GM18498 (cell line): ENCODE results near the gene MOGAT3.

Experiments used
- ATAC-seq: cut with Tn5 transposase; IDR thresholded peaks from one replicate; pipeline ENCODE4 v1.9.1; 2021; ENCODE audit warnings: mild to moderate bottlenecking, moderate library complexity; ENCODE audit not compliant: unreplicated experiment

Gene MOGAT3

DNA sequence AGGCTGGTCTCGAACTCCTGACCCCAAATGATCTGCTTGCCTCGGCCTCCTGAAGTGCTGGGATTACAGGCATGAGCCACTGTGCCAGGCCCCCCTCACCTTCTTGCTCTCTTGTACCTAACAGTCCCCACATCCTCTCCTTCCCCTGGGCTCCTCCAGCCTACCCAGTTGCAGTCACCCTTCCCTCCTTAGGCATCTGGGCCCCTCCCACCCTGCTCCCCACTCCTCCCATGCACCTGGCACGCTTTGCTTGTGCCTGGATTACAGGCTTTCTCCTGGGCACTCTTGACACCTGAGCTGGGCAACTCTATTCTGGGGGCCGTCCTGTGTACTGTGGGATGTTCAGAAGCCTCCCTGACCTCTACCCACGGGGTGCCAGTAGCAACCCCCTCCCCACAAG, 33.8 kb upstream of the MOGAT3 start:
- ATAC-seq: no peak

DNA sequence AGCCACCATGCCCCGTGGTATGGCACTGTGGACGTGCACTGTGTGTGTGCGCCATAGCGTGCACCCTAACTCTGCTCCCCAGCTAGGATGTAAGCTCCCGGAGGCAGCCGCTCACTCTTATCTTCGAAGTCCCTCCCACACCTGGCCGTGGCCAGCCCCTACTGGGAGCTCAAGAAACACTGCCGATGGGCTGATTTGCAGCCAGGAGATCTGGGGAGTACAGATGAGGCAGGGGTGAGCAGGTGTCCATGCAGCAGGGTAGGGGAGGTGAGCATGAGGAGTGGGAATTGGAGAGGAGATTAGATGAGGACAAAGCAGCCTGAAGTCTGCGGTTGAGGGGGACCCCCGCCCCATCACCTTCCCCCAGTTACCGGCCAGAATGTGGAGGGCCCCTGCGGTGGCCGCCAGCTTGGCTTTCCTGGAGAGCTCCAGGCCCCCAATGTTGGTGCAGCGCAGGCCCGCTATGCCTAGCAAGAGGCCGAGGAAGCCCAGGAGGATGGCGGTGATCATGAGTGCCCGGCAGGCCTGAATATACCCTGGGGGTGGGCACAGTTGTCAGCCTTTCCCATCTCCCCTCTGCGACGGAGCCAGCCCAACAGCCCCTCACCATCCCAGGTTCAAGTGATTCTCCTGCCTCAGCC, 33.2 kb upstream of the MOGAT3 start:
- ATAC-seq: no peak

DNA sequence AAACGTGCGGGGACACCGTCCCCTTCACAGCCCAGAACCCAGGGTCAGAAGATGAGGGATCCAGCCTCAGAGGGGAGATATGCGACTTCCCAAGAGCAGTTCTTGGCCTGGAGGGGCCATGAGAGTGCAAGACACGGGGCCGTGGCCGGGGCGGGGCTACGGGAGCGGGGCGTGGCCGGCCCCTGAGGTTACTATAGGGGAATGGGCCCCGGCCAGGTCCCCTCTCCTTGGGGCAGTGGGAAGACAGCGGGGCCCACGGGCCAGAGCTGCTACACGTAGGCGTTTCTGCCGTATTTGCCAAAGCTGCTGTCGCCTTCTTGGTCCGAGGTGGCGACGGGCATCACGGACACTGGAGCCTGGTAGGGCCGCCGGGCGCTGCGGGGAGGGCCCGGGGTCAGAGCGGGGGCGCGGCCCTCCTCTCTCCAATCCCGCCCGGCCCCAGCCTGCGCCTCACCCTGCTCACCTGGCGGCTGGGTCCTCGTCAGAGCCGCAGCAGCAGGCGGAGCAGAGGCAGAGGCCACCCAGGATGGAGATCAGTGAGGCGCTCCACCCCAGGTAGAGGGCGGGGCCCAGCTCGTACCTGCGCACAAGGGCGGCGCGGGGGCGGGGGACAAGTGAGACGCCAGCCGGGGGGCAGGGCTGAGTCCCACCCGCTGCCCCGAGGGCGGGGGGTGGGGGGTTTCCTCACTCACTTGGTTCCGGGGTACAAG, 31.5 kb upstream of the MOGAT3 start:
- ATAC-seq: no peak

GRCh38 chr7:101231644-101232043, 30.8 kb upstream of the MOGAT3 start:
- no peak for ATAC-seq

DNA sequence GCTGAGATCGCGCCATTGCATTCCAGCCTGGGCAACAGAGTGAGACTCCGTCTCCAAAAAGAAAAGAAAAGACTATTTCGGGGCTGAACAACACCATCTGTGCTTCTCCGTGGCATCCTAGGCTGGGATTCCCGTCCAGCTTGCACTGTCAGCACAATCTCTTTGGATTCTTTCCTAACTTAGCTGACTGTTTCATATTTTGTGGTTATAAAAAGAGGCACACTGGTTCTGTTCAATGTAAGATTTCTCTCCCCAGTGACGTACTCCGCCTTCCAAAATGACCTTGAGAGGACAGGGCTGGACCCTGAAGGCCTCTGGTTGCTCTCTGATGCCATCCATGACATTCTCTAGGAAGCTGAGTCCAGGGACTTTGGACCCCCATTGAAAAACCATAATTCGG, 25.9 kb upstream of the MOGAT3 start:
- ATAC-seq: no peak

- ATAC-seq: no peak
These were observed 24.8 kb upstream of the MOGAT3 start for GRCh38 chr7:101225650-101226049.

DNA sequence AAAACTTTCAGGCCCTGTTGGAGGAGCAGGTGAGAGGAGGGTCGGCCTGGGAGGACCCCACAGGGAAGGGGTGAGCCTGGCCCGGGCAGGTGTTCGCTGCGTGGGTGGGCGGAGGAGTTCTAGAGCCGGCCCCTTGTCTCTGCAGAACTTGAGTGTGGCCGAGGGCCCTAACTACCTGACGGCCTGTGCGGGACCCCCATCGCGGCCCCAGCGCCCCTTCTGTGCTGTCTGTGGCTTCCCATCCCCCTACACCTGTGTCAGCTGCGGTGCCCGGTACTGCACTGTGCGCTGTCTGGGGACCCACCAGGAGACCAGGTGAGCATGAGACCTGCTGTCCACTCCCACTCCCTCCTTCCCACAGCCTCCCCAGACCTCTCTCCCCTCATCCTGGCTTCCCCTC, 22.7 kb upstream of the MOGAT3 start:
- no peak for ATAC-seq

DNA sequence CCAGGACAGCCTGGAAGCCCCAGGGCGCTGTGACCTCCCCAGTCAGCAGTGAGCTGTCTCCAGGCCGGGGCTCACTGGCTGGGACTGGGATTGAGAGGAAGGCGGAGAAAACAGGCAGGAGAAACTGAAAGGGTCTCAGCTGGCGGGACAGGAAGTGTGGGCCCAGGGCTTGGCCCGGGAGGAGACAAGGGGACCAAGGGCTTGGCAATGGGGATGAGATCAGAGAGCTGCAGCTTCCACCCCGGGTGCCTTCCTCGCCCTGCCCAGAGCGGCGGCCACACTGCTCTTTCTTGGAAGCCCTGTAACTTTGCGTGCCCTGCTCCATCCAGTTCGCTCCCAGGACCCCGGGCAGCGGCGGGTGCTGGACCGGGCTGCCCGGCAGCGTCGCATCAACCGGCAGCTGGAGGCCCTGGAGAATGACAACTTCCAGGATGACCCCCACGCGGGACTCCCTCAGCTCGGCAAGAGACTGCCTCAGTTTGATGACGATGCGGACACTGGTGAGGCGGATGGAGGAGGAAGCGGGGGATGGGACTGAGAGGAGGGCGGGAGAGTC, 21.5 kb upstream of the MOGAT3 start:
- ATAC-seq: no peak

- no peak for ATAC-seq
These were observed 19.5 kb upstream of the MOGAT3 start for GRCh38 chr7:101220295-101220694.

- ATAC-seq: peak; percentile 16
These were observed 17.6 kb upstream of the MOGAT3 start for GRCh38 chr7:101218236-101219125.

DNA sequence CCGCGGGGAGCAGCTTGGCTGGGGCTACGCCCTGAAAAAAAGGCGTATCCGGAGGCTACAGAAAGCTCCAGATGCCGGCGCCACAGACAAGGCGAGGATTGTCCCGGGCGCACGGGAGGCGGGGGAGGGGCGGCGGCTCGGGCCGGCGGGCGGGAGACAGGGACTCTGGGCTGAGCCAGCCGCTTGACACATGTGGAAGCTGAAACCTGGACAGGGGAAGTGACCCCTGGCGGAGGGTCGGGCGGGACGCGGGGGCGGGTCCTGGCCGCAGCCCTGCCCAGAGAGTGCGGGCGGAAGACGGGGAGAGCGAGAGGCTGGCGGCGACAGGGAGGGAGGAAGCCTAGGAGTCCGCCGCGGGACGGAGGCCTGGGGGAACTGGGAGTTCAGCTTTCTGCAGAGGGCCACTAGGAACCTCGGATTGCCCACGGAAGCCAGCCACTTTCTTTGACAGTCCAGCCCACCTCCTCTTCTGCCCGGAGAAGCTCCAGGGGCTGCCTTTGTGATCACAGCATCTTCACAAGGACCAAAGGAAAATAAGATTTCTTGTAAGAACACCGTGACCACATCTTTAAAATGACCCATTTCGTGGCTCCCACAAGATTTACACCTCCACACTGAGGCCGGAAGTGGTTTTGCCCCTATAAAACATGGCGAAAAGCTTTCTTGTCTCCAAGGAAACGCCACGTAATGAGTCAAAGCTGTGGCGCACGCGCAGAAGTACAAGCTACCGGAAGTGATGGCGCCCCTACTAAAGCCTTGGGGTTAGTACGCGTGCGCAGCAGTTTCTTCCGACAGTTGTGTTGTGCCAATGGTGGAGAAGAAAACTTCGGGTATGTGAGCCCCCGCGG, 16.8 kb upstream of the MOGAT3 start, which contains the start of the genes PLOD3 and ZNHIT1:
PLOD3 (minus strand) TSS at position 194 of the 848 bp plus-strand sequence. CDS start 307 bp downstream, outside the sequence.
ZNHIT1 (plus strand) TSS at position 778 of the 848 bp plus-strand sequence; CDS start at position 809, 31 bp downstream.
- peak; percentile 70 for ATAC-seq

DNA sequence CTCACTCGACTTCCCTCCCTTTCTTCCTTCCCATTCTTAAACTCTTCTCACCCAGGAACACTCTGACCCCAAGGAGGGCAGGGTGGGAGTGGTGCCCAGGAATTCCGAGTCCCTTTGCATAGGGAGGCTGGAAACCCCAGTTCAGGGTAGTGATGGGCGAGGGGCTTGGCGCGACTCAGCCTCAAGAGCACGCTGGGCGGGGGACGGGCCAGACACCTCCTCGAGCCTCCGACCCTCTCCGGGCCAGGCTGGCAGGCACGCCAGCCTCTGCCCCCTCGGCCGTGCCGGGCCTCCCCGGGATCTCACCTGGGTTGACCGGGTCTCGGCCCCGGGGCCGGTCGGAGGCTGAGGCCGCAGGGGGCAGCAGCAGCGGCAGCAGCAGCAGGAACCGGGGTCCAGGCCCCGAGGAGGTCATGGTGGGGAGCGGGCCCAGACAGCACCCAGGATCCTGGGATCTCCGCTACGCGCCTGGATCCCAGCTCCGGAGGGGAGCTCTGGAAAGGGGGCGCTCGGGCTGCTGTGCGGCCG, 16.1 kb upstream of the MOGAT3 start:
- peak; percentile 29 for ATAC-seq

- ATAC-seq: no peak
These were observed 15.4 kb upstream of the MOGAT3 start for GRCh38 chr7:101216001-101216859.

DNA sequence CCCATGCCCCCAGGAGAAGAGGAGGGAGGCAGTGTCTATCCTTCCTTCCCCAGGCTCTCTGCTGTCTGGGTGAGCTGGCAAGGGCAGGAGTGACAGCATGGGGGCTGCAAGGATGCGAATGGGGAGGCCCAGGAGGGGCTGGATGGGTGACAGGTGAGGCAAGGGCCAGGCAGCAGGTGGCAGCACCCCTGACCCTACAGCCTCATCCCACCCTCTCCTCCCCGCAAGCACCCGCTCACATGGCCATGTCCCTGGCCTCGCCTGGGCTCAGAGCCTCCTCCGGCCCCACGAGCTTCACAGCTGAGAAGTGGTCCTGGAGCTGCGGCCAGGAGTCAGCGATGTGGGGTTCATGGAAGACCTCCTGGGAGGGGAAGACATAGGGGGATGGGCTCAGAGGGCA, 11.2 kb upstream of the MOGAT3 start:
- ATAC-seq: no peak

GRCh38 chr7:101211501-101211900, 10.7 kb upstream of the MOGAT3 start:
- no peak for ATAC-seq

GRCh38 chr7:101210143-101210542, 9.3 kb upstream of the MOGAT3 start:
- ATAC-seq: no peak

- ATAC-seq: no peak
These were observed 8.0 kb upstream of the MOGAT3 start for GRCh38 chr7:101208794-101209193.

GRCh38 chr7:101207459-101207858, 6.6 kb upstream of the MOGAT3 start:
- ATAC-seq: no peak

DNA sequence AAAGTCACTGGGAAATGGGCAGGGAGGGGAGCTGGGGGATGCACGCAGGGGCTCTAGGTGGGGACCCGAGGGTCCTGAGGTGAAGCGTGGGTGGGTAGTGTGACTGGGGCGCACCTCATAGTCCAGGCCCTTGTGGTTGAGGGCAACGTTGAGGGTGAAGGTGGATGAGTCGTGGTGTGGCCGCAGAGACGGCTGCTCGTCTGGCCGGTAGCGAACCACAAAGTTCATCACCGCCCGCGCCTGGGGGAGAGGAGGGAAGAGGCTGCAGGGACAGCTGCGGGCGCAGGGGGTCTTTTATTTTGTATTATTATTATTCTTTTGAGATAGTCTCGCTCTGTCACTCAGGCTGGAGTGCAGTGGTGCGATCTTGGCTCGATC, 5.8 kb upstream of the MOGAT3 start:
- ATAC-seq: no peak
